Measurements from ENCODE around the gene ABI1.

The ABI1 gene

GRCh38 chr10:26855186-26855585 is 5.6 kb downstream of the ABI1 start:
- no peak for DNase-seq (ENCODE audit: low read depth in 2 of 3, low spot score in 1 of 3)

- DNase-seq (ENCODE audit: low read depth in 2 of 3, low spot score in 1 of 3) = no peak
Observed at GRCh38 chr10:26854524-26854923, 6.2 kb downstream of the ABI1 start.

GRCh38 chr10:26844396-26844975 is 16.3 kb downstream of the ABI1 start:
- DNase-seq (ENCODE audit: low read depth in 2 of 3, low spot score in 1 of 3) = no peak

GRCh38 chr10:26843736-26844135 is 17.0 kb downstream of the ABI1 start:
- no peak for DNase-seq (ENCODE audit: low read depth in 2 of 3, low spot score in 1 of 3)

- no peak for DNase-seq (ENCODE audit: low read depth in 2 of 3, low spot score in 1 of 3)
Observed at GRCh38 chr10:26841733-26842317, 18.9 kb downstream of the ABI1 start.

GRCh38 chr10:26840938-26841732 is 19.6 kb downstream of the ABI1 start:
- DNase-seq (ENCODE audit: low read depth in 2 of 3, low spot score in 1 of 3) = no peak

- no peak for DNase-seq (ENCODE audit: low read depth in 2 of 3, low spot score in 1 of 3)
Observed at GRCh38 chr10:26839966-26840627, 20.7 kb downstream of the ABI1 start.

- DNase-seq (ENCODE audit: low read depth in 2 of 3, low spot score in 1 of 3) = no peak
Observed at GRCh38 chr10:26837139-26837538, 23.6 kb downstream of the ABI1 start.

GRCh38 chr10:26835025-26835424 is 25.7 kb downstream of the ABI1 start:
- no peak for DNase-seq (ENCODE audit: low read depth in 2 of 3, low spot score in 1 of 3)

GRCh38 chr10:26832960-26833359 is 27.8 kb downstream of the ABI1 start:
- DNase-seq (ENCODE audit: low read depth in 2 of 3, low spot score in 1 of 3) = no peak

GRCh38 chr10:26831936-26832335 is 28.8 kb downstream of the ABI1 start:
- no peak for DNase-seq (ENCODE audit: low read depth in 2 of 3, low spot score in 1 of 3)

- no peak for DNase-seq (ENCODE audit: low read depth in 2 of 3, low spot score in 1 of 3)
Observed at GRCh38 chr10:26829810-26830515, 30.8 kb downstream of the ABI1 start.

GRCh38 chr10:26824015-26824690 is 36.6 kb downstream of the ABI1 start:
- no peak for DNase-seq (ENCODE audit: low read depth in 2 of 3, low spot score in 1 of 3)

GRCh38 chr10:26821699-26822570 is 38.8 kb downstream of the ABI1 start:
- no peak for DNase-seq (ENCODE audit: low read depth in 2 of 3, low spot score in 1 of 3)

GRCh38 chr10:26815500-26815899 is 45.3 kb downstream of the ABI1 start:
- no peak for DNase-seq (ENCODE audit: low read depth in 2 of 3, low spot score in 1 of 3)

GRCh38 chr10:26810435-26811026 is 50.2 kb downstream of the ABI1 start:
- DNase-seq (ENCODE audit: low read depth in 2 of 3, low spot score in 1 of 3) = no peak

- no peak for DNase-seq (ENCODE audit: low read depth in 2 of 3, low spot score in 1 of 3)
Observed at GRCh38 chr10:26809973-26810372, 50.8 kb downstream of the ABI1 start.

- DNase-seq (ENCODE audit: low read depth in 2 of 3, low spot score in 1 of 3) = no peak
Observed at GRCh38 chr10:26807532-26807931, 53.2 kb downstream of the ABI1 start.

- no peak for DNase-seq (ENCODE audit: low read depth in 2 of 3, low spot score in 1 of 3)
Observed at GRCh38 chr10:26806557-26806956, 54.2 kb downstream of the ABI1 start.
